ENCODE data around the gene PRRC1. TPM values are rescaled to one million over a fixed set of nuclear protein-coding genes. Genes with fewer than 3 reads are reported as not detected.

PRRC1 gene
- total RNA-seq, 1 experiment from 2014 or later, result 80.5 TPM

DNA sequence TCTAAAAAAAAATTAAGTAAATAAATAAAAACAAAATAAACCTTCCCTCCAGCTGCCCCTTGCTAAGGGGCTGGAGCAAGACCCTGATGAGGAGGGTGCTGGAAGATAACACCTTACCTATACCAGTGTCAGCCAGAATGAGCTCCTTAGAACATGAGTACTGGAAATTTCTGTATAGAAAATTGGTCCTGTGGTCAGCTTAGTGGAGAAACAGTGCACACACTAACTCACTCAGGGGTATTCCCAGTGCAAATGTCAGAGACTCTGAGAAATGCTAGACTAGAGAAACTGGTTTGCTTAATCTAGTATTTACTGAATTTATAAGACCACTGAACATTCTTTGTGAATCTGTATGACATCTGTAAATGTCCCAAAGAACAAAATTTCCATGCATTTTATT, 69.4 kb downstream of the PRRC1 start:
- Mint-ChIP-seq H3K4me3 (ENCODE audit: low read depth, unreplicated experiment) (no peak overlapping the region), H3K36me3 (ENCODE audit: insufficient read depth, unreplicated experiment) (no peaks in the 10 kb centered on the region), H3K4me1 (ENCODE audit: low read depth, unreplicated experiment) (peaks cover 22% of the 10 kb centered on the region), H3K9me3 (ENCODE audit: low read depth, unreplicated experiment) (peaks cover under 1% of the 10 kb centered on the region), H3K27ac (ENCODE audit: unreplicated experiment) (no peak overlapping the region), H3K27me3 (ENCODE audit: unreplicated experiment) (no peaks in the 10 kb centered on the region)
- CTCF ChIA-PET, result interaction anchor here (1.5 kb wide), 1 partner anchor 16 kb away, joined by 3 read pairs; no protein-coding TSS in a partner anchor
- BruUV-seq (replicated peaks), result no TSS peak
- intact Hi-C loops (cut with micrococcal nuclease; ENCODE audit: unreplicated experiment), result no loop called here
- TF ChIP-seq, protein P1, sequence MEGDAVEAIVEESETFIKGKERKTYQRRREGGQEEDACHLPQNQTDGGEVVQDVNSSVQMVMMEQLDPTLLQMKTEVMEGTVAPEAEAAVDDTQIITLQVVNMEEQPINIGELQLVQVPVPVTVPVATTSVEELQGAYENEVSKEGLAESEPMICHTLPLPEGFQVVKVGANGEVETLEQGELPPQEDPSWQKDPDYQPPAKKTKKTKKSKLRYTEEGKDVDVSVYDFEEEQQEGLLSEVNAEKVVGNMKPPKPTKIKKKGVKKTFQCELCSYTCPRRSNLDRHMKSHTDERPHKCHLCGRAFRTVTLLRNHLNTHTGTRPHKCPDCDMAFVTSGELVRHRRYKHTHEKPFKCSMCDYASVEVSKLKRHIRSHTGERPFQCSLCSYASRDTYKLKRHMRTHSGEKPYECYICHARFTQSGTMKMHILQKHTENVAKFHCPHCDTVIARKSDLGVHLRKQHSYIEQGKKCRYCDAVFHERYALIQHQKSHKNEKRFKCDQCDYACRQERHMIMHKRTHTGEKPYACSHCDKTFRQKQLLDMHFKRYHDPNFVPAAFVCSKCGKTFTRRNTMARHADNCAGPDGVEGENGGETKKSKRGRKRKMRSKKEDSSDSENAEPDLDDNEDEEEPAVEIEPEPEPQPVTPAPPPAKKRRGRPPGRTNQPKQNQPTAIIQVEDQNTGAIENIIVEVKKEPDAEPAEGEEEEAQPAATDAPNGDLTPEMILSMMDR (IDR thresholded peaks at IDR 0.05; ENCODE audit: unreplicated experiment), result no peak
- no peak for DNase-seq

DNA sequence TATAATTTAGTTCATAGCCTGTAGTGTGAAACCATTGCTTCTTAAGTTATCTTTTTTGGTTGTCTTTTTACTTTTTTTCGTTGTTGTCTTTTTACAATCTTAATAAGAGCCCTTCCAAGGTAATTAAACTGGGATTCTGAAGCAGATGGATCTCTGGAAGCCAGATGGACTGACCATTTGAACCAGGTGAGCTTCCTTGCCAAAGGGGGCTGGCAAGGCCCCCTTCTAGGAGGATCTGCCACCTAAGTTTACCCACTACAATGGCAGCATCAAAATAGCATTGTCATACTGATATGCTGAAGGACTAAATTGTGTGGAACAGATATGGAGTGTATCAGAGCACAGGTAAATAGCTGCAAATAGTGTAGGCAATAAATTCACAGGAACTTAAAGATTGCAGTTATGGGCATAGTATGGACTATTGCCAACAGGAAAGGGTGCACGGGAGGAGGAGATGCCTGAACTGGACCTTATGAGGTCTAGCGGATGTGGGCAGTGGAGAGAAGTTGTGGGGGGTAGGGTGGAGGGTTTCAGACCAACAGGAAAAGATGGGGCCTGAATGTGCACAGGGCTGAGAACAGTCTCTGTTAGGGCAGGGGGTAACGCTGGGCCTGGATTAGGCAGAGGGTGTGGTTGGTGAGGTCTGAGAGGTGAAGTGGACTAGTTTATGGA, 69.9 kb downstream of the PRRC1 start:
- CTCF ChIA-PET, result interaction anchor here (1.5 kb wide), 1 partner anchor 16 kb away, joined by 3 read pairs; no protein-coding TSS in a partner anchor
- intact Hi-C loops (cut with micrococcal nuclease; ENCODE audit: unreplicated experiment), result no loop called here
- no TSS peak for BruUV-seq (replicated peaks)

DNA sequence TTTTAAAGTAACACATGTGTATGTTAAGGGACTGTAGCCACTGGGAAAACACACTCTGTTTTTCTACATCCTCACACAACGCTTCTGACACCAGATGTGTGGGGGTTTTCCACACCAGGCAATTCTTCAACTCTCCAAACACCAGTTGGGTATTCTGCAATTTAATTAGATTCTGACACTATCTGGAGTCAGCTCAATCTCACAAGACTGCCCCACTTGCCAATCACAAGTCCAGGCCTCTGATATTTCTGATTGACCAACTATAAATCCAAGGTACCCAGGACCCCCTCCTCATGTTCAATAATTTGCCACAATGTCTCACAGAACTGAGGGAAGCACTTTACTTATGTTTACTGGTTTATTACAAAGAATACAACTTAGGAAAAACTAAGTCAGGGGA, 70.9 kb downstream of the PRRC1 start:
- Mint-ChIP-seq H3K4me3 (ENCODE audit: low read depth, unreplicated experiment) (no peak overlapping the region), H3K4me1 (ENCODE audit: low read depth, unreplicated experiment) (peaks cover 22% of the 10 kb centered on the region), H3K36me3 (ENCODE audit: insufficient read depth, unreplicated experiment) (no peaks in the 10 kb centered on the region), H3K27me3 (ENCODE audit: unreplicated experiment) (no peaks in the 10 kb centered on the region), H3K9me3 (ENCODE audit: low read depth, unreplicated experiment) (no peaks in the 10 kb centered on the region), H3K27ac (ENCODE audit: unreplicated experiment) (no peak overlapping the region)
- intact Hi-C loops (cut with micrococcal nuclease; ENCODE audit: unreplicated experiment), result no loop called here
- BruUV-seq (replicated peaks), result no TSS peak
- TF ChIP-seq, protein P1 (IDR thresholded peaks at IDR 0.05; ENCODE audit: unreplicated experiment), result no peak
- CTCF ChIA-PET, result no interaction called here
- no peak for DNase-seq

More for the DNA sequence above, 69.9 kb downstream of the PRRC1 start:
- no peaks in the 10 kb centered on the region for H3K27me3 Mint-ChIP-seq (ENCODE audit: unreplicated experiment)
- H3K27ac Mint-ChIP-seq (ENCODE audit: unreplicated experiment), result no peak overlapping the region
- H3K9me3 Mint-ChIP-seq (ENCODE audit: low read depth, unreplicated experiment), result no peaks in the 10 kb centered on the region
- DNase-seq, result no peak
- H3K4me1 Mint-ChIP-seq (ENCODE audit: low read depth, unreplicated experiment), result peaks cover 22% of the 10 kb centered on the region
- TF ChIP-seq, protein P1 (IDR thresholded peaks at IDR 0.05; ENCODE audit: unreplicated experiment), result no peak
- no peak overlapping the region for H3K4me3 Mint-ChIP-seq (ENCODE audit: low read depth, unreplicated experiment)
- no peaks in the 10 kb centered on the region for H3K36me3 Mint-ChIP-seq (ENCODE audit: insufficient read depth, unreplicated experiment)

DNA sequence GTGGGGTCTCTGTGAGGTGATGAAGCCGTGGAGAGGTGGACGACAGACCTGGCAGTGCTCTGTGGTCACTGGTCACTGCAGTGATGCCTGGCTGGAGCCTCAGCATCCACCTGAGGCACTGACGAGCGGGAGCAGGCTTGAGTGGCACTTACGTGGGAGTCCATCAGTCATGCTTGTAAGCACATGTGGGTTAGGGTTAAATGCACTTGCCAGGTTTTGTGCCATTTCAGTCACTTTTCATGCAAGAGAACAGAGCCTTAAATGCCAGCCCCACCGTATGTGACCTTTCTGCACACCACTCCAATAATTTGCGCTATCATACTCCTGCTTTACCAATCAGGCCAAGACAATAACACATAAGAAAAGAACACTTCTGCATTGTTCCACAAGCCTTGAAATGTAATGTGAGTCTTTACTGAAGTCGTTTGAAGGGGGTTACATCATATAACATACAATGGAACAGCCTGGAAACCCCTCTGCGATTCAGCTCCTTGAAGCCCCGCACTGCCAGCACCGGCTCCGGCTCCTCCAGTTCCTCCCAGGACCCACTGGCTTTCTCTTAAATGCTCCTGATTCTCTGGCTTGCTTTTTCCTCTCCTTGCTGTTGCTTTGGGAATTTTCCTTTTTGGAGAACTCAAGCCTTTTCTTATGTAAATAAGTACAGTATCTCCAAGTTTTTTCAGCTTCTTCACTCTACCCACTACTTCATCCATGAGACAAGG, 72.0 kb downstream of the PRRC1 start:
- TF ChIP-seq, protein P1 (IDR thresholded peaks at IDR 0.05; ENCODE audit: unreplicated experiment), result no peak
- H3K27ac Mint-ChIP-seq (ENCODE audit: unreplicated experiment), result no peak overlapping the region
- H3K4me1 Mint-ChIP-seq (ENCODE audit: low read depth, unreplicated experiment), result peaks cover 22% of the 10 kb centered on the region
- H3K4me3 Mint-ChIP-seq (ENCODE audit: low read depth, unreplicated experiment), result no peak overlapping the region
- intact Hi-C loops (cut with micrococcal nuclease; ENCODE audit: unreplicated experiment), result no loop called here
- no peaks in the 10 kb centered on the region for H3K27me3 Mint-ChIP-seq (ENCODE audit: unreplicated experiment)
- CTCF ChIA-PET, result no interaction called here
- H3K36me3 Mint-ChIP-seq (ENCODE audit: insufficient read depth, unreplicated experiment), result no peaks in the 10 kb centered on the region
- no peaks in the 10 kb centered on the region for H3K9me3 Mint-ChIP-seq (ENCODE audit: low read depth, unreplicated experiment)
- DNase-seq, result no peak
- BruUV-seq (replicated peaks), result no TSS peak
